Measurements from ENCODE around the gene PPFIA2.

DNA sequence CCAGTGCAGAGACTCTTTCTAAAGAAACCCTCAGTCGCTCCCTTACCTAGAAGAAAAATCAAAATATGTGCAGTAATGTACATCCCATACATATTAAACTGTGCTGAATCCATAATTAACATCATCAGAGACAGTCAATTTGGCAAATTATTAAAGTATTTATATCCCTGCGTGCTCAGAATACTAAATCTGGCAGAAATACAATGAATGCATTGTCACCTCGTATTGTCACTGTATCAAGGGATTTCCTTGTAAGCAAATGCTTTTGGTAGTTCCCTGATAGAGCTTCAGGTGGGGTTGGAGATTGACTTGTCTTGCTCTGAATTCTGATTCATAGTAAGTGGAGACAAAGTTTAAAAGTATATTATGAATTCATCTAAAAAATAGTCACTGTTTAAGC lies 319.1 kb downstream of the PPFIA2 start:
- TF ChIP-seq CTCF (IDR thresholded peaks at IDR 0.05) (no peak), POLR2A (IDR thresholded peaks at IDR 0.05) (no peak)

Measured in Peyer's patch (tissue), 4 donors.